ENCODE measurements around the gene HSP90AA1.
"Not testable (repeated sequence)": the region's sequence is repeated elsewhere in the genome, so short reads cannot be mapped to it uniquely, and the experiment has no call there.

HSP90AA1 gene

GRCh38 chr14:102094101-102094500 is 7.3 kb upstream of the HSP90AA1 start:
- no peak for DNase-seq (ENCODE audit: low read depth in 2 of 2)

- DNase-seq (ENCODE audit: low read depth in 2 of 2) = no peak
Observed at GRCh38 chr14:102092806-102093205, 6.0 kb upstream of the HSP90AA1 start.

- DNase-seq (ENCODE audit: low read depth in 2 of 2) = no peak
Observed at GRCh38 chr14:102090713-102091112, 3.9 kb upstream of the HSP90AA1 start.

- DNase-seq (ENCODE audit: low read depth in 2 of 2) = no peak
Observed at GRCh38 chr14:102089621-102090343, 2.9 kb upstream of the HSP90AA1 start.

- DNase-seq (ENCODE audit: low read depth in 2 of 2) = peak in 1 of 2 donors; percentile 39
Observed at GRCh38 chr14:102088012-102088792, 1.4 kb upstream of the HSP90AA1 start.

- DNase-seq (ENCODE audit: low read depth in 2 of 2) = no peak
Observed at GRCh38 chr14:102087762-102088011, 843 bp upstream of the HSP90AA1 start.

- no peak for DNase-seq (ENCODE audit: low read depth in 2 of 2)
Observed at GRCh38 chr14:102086709-102086971, 204 bp downstream of the HSP90AA1 start.

- DNase-seq (ENCODE audit: low read depth in 2 of 2) = peak in 1 of 2 donors; percentile 24
Observed at GRCh38 chr14:102085948-102086708, 716 bp downstream of the HSP90AA1 start.

- DNase-seq (ENCODE audit: low read depth in 2 of 2) = no peak
Observed at GRCh38 chr14:102085488-102085887, 1.4 kb downstream of the HSP90AA1 start.

- DNase-seq (ENCODE audit: low read depth in 2 of 2) = no peak
Observed at GRCh38 chr14:102084931-102085330, 1.9 kb downstream of the HSP90AA1 start.

- not testable (repeated sequence) for DNase-seq (ENCODE audit: low read depth in 2 of 2)
Observed at GRCh38 chr14:102084522-102084921, 2.3 kb downstream of the HSP90AA1 start.

GRCh38 chr14:102081231-102082080 is 5.4 kb downstream of the HSP90AA1 start:
- DNase-seq (ENCODE audit: low read depth in 2 of 2) = no peak

- DNase-seq (ENCODE audit: low read depth in 2 of 2) = no peak
Observed at GRCh38 chr14:102080183-102081080, 6.4 kb downstream of the HSP90AA1 start.

GRCh38 chr14:102079700-102079979 is 7.2 kb downstream of the HSP90AA1 start:
- DNase-seq (ENCODE audit: low read depth in 2 of 2) = no peak

- no peak for DNase-seq (ENCODE audit: low read depth in 2 of 2)
Observed at GRCh38 chr14:102078831-102079699, 7.8 kb downstream of the HSP90AA1 start.

- not testable (repeated sequence) for DNase-seq (ENCODE audit: low read depth in 2 of 2)
Observed at GRCh38 chr14:102078361-102078791, 8.5 kb downstream of the HSP90AA1 start.

- DNase-seq (ENCODE audit: low read depth in 2 of 2) = no peak
Observed at GRCh38 chr14:102077382-102077709, 9.5 kb downstream of the HSP90AA1 start.

GRCh38 chr14:102075155-102075554 is 11.7 kb downstream of the HSP90AA1 start:
- no peak for DNase-seq (ENCODE audit: low read depth in 2 of 2)

- DNase-seq (ENCODE audit: low read depth in 2 of 2) = no peak
Observed at GRCh38 chr14:102074415-102074964, 12.4 kb downstream of the HSP90AA1 start.

All from stimulated activated CD4-positive, alpha-beta T cell treated with anti-CD3 and anti-CD28 coated beads, Interleukin-1b, Interleukin-23, amount 100 ng/mL, for 1 hour (primary cell).